ENCODE data around the gene GPR15. TPM values are rescaled to one million over a fixed set of nuclear protein-coding genes. Genes with fewer than 3 reads are reported as not detected.

The GPR15 gene
- total and polyA plus RNA-seq, 2 experiments from 2014 or later: not detected

GRCh38 chr3:98553753-98554152, 22.0 kb downstream of the GPR15 start:
- no peak overlapping the region for H3K4me2 ChIP-seq
- H3K4me1 Mint-ChIP-seq: peaks cover 3% of the 10 kb centered on the region; the same call in 1 of the 3 replicates
- H3K27me3 ChIP-seq (ENCODE audit: insufficient read depth): no peaks in the 10 kb centered on the region

More at GRCh38 chr3:98553753-98554152, 22.0 kb downstream of the GPR15 start:
- TF ChIP-seq EZH2phosphoT487 (IDR thresholded peaks at IDR 0.05; ENCODE audit: unreplicated experiment): no peak
- no peak for TF ChIP-seq CTCF (conservative IDR thresholded peaks at IDR 0.05; ENCODE audit: low read depth in 2 of 2)
- TF ChIP-seq JUNB (IDR thresholded peaks at IDR 0.05; ENCODE audit: unreplicated experiment): no peak
- no peak for TF ChIP-seq POLR2AphosphoS5 (IDR thresholded peaks at IDR 0.05; ENCODE audit: low read depth)
- TF ChIP-seq REST (IDR thresholded peaks at IDR 0.05; ENCODE audit: unreplicated experiment): no peak
- no peak for TF ChIP-seq NANOG (IDR thresholded peaks at IDR 0.05; ENCODE audit: borderline replicate concordance)
- no peak for TF ChIP-seq EZH2 (IDR thresholded peaks at IDR 0.05; ENCODE audit: low read depth, unreplicated experiment)
- no peak for TF ChIP-seq CREB1 (CRISPR knock-in tag; IDR thresholded peaks at IDR 0.05; ENCODE audit: low read depth)
- Histone ChIP-seq H2AFZ (no peak overlapping the region), H3K79me2 (replicated peaks; ENCODE audit: insufficient read depth) (no peaks in the 10 kb centered on the region), H3K27ac (ENCODE audit: low read depth) (no peak overlapping the region), H3K9me2 (ENCODE audit: insufficient read depth) (no peaks in the 10 kb centered on the region), H3K4me3 (no peak overlapping the region), H4K20me1 (replicated peaks; ENCODE audit: insufficient read depth) (no peaks in the 10 kb centered on the region), H3K4me1 (ENCODE audit: insufficient read depth) (no peaks in the 10 kb centered on the region), H3F3A (replicated peaks; ENCODE audit: low read depth) (no peaks in the 10 kb centered on the region), H3K36me3 (ENCODE audit: insufficient read depth) (no peaks in the 10 kb centered on the region)
- H3K9me3 Mint-ChIP-seq: no peaks in the 10 kb centered on the region
- ATAC-seq (no peak), DNase-seq (ENCODE audit: low spot score) (no peak)
- H3K36me3 Mint-ChIP-seq (ENCODE audit: low read depth): no peaks in the 10 kb centered on the region
- no peaks in the 10 kb centered on the region for H3K27me3 Mint-ChIP-seq (ENCODE audit: insufficient read depth, low read depth, poor library complexity)
- H3K4me3 Mint-ChIP-seq: no peak overlapping the region
- no peak overlapping the region for H3K27ac Mint-ChIP-seq
